Parathyroid adenoma (tissue), 2 donors: ENCODE measurements around the gene PPP3R1.
A peak's percentile ranks its signal among the peaks of the same experiment; 100 is the strongest.

ENCODE experiments used
- H2AFZ ChIP-seq: fragments of 300-600 bp; sonication (generic); one replicate; pipeline ENCODE4 v1.7.0; 2017; ENCODE audit warnings: antibody characterized with exemption, mild to moderate bottlenecking
- H3K27ac ChIP-seq: fragments of 300-600 bp; sonication (generic); one replicate; pipeline ENCODE4 v1.7.0; 2017
- H3K27me3 ChIP-seq: fragments of 300-600 bp; sonication (generic); one replicate; pipeline ENCODE4 v1.7.0; 2017; ENCODE audit warnings: low read length; ENCODE audit not compliant: control insufficient read depth, insufficient read depth
- H3K36me3 ChIP-seq: fragments of 300-600 bp; sonication (generic); one replicate; pipeline ENCODE4 v1.7.0; 2017; ENCODE audit warnings: low read length; ENCODE audit not compliant: control insufficient read depth, insufficient read depth
- H3K4me1 ChIP-seq: fragments of 300-600 bp; sonication (generic); one replicate; pipeline ENCODE4 v1.7.0; 2017; ENCODE audit warnings: control low read depth
- H3K4me2 ChIP-seq: fragments of 300-600 bp; sonication (generic); one replicate; pipeline ENCODE4 v1.7.0; 2017; ENCODE audit warnings: low read length
- H3K4me3 ChIP-seq: fragments of 300-600 bp; sonication (generic); one replicate; pipeline ENCODE4 v1.7.0; 2017; ENCODE audit warnings: low read depth, low read length
- H3K79me2 ChIP-seq: fragments of 300-600 bp; sonication (generic); one replicate; pipeline ENCODE4 v1.7.0; 2017; ENCODE audit warnings: control low read depth
- H3K9ac ChIP-seq: fragments of 300-600 bp; sonication (generic); one replicate; pipeline ENCODE4 v1.7.0; 2017; ENCODE audit warnings: mild to moderate bottlenecking
- H3K9me3 ChIP-seq: fragments of 300-600 bp; sonication (generic); one replicate; pipeline ENCODE4 v1.7.0; 2017; ENCODE audit warnings: low read length; ENCODE audit not compliant: control insufficient read depth
- TF ChIP-seq, protein P1 (sequence below): fragments of 300-600 bp; sonication (generic); IDR thresholded peaks from one replicate; pipeline ENCODE4 v1.7.0; 2017; ENCODE audit warnings: antibody characterized with exemption, mild to moderate bottlenecking
- donor health status: primary hyperparathyroidism.

Gene PPP3R1

DNA sequence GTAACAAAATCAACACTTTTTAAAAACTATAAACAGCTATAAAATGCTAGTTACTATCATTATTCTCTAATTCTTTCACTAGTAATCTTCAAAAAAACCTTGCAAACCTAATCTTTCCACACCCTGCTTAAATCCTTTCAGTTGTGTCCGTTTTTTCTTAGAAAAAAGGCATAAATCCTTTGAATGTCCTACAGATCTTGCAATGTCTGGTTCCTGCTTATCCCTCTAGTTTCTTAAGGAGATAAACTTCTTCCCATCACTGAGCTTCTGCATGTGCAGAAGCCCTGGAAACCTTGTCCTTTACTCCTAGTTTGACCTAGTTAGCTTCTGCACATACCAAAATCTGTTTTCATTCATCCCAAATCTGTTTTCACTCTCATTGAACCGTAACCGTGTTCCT, 95.9 kb downstream of the PPP3R1 start:
- TF ChIP-seq, protein P1, sequence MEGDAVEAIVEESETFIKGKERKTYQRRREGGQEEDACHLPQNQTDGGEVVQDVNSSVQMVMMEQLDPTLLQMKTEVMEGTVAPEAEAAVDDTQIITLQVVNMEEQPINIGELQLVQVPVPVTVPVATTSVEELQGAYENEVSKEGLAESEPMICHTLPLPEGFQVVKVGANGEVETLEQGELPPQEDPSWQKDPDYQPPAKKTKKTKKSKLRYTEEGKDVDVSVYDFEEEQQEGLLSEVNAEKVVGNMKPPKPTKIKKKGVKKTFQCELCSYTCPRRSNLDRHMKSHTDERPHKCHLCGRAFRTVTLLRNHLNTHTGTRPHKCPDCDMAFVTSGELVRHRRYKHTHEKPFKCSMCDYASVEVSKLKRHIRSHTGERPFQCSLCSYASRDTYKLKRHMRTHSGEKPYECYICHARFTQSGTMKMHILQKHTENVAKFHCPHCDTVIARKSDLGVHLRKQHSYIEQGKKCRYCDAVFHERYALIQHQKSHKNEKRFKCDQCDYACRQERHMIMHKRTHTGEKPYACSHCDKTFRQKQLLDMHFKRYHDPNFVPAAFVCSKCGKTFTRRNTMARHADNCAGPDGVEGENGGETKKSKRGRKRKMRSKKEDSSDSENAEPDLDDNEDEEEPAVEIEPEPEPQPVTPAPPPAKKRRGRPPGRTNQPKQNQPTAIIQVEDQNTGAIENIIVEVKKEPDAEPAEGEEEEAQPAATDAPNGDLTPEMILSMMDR: no peak
- Histone ChIP-seq H2AFZ (peak overlapping the region; percentile 96), H3K27me3 (no peaks in the 10 kb centered on the region), H3K27ac (no peak overlapping the region), H3K9me3 (no peaks in the 10 kb centered on the region), H3K79me2 (peaks cover 7% of the 10 kb centered on the region), H3K9ac (no peak overlapping the region), H3K36me3 (no peaks in the 10 kb centered on the region), H3K4me3 (peak overlapping the region; percentile 86), H3K4me2 (peak overlapping the region; percentile 97), H3K4me1 (peaks cover 4% of the 10 kb centered on the region)

DNA sequence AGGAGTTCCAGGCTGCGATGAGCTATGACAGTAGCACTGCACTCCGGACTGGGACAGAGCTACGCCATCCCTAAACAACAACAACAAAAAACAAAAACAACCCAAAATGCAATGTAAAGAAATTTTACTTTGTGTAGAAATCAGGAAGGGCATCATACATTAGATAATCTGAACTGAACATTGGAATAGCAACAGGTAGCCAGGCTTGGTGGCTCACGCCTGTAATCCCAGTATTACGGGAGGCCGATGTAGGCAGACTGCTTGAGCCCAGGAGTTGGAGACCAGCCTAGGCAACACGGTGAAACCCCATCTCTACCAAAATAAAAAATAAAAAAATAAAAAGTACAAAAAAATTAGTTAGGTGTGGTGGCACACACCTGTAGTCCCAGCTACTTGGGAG, 96.7 kb downstream of the PPP3R1 start:
- no peak overlapping the region for H3K4me3 ChIP-seq
- no peak overlapping the region for H2AFZ ChIP-seq
- H3K9me3 ChIP-seq: no peaks in the 10 kb centered on the region
- no peak overlapping the region for H3K27ac ChIP-seq
- H3K36me3 ChIP-seq: no peaks in the 10 kb centered on the region
- H3K4me2 ChIP-seq: no peak overlapping the region
- no peak overlapping the region for H3K9ac ChIP-seq
- H3K4me1 ChIP-seq: peaks cover 4% of the 10 kb centered on the region
- TF ChIP-seq, protein P1: no peak
- no peaks in the 10 kb centered on the region for H3K27me3 ChIP-seq
- peaks cover 7% of the 10 kb centered on the region for H3K79me2 ChIP-seq

DNA sequence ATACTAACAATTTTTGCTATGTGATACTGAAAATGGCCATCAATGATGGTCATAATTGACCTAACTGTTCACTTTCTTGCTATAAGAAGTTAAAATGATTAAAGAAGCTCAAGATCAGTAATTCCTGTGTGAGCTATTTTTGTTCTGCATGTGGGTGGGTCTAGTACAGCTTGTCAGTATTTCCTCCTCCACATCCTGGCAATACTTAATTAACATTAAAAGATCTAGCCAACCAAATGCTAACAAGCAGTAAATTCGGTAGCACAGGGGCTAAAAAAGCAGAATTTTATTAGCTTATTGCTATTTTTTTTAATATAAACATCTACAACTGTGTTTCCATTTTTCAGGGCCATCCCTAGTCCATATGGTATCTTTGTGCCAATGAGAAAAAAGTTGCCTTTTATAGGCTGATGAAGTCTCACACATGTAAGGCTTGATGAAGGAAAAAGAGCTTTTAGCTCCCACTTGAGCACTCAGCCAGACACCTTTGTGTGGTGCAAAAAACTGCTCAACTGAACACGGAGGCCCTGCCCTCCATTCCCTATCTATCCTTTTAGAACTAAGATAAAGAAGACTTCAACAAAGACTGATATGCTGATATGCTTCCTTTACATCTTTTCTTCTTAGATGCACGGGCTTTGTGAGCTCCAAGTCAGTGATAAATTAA, 99.5 kb downstream of the PPP3R1 start:
- H3K4me3 ChIP-seq: no peak overlapping the region
- H3K27me3 ChIP-seq: no peaks in the 10 kb centered on the region
- H3K9ac ChIP-seq: no peak overlapping the region
- H3K36me3 ChIP-seq: no peaks in the 10 kb centered on the region
- no peak overlapping the region for H3K27ac ChIP-seq
- peaks cover 4% of the 10 kb centered on the region for H3K4me1 ChIP-seq
- no peak overlapping the region for H2AFZ ChIP-seq
- TF ChIP-seq, protein P1: no peak
- H3K79me2 ChIP-seq: peaks cover 3% of the 10 kb centered on the region
- no peaks in the 10 kb centered on the region for H3K9me3 ChIP-seq
- H3K4me2 ChIP-seq: no peak overlapping the region

DNA sequence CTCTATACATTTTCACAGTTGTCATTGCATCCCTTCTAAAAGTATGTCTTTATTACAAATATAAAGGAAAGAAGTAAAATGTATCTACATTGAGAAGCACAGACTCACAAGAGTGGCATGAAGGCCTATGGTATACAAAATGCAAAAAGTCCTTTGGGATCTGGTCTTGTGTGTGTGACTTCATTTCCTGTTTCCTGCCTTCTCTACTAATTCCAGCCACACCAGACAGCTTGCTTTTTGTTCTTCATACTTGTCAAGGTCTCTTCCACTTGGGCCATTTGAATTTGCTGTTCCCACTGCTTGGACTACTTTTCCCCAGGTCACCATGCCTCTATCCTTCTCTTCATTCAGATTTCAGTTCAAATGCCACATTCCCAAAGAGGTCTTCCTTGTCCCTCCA, 101.3 kb downstream of the PPP3R1 start:
- Histone ChIP-seq H3K36me3 (no peaks in the 10 kb centered on the region), H3K9me3 (no peaks in the 10 kb centered on the region), H3K9ac (no peak overlapping the region), H3K4me3 (no peak overlapping the region), H3K4me1 (no peaks in the 10 kb centered on the region), H3K27ac (no peak overlapping the region), H3K27me3 (no peaks in the 10 kb centered on the region), H3K4me2 (no peak overlapping the region), H3K79me2 (peaks cover 3% of the 10 kb centered on the region), H2AFZ (no peak overlapping the region)
- TF ChIP-seq, protein P1: no peak

DNA sequence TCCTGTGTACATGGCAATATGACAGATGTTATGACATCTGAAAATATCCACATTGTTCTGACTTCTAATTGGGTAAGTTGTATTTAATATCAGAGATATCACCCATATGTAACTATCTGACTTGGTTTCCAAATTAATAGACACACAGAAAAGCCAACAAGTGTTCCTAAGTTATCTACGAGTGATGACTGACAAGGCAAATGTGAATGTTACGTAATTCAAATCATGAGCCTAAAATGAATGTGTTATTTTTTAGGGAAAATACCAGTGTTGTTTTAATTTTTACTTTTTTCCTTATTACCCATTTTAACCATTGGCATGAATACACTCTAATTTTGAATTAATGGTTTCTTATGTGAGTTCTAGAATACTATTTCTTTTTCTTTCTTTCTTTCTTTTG, 110.5 kb downstream of the PPP3R1 start:
- Histone ChIP-seq H3K9me3 (no peaks in the 10 kb centered on the region), H3K27me3 (no peaks in the 10 kb centered on the region), H3K9ac (no peak overlapping the region), H3K79me2 (no peaks in the 10 kb centered on the region), H3K4me1 (no peaks in the 10 kb centered on the region), H3K36me3 (no peaks in the 10 kb centered on the region), H3K4me2 (no peak overlapping the region), H3K4me3 (no peak overlapping the region), H3K27ac (no peak overlapping the region), H2AFZ (no peak overlapping the region)
- TF ChIP-seq, protein P1: no peak
